Measurements from ENCODE around the gene SBK2.

Gene SBK2

DNA sequence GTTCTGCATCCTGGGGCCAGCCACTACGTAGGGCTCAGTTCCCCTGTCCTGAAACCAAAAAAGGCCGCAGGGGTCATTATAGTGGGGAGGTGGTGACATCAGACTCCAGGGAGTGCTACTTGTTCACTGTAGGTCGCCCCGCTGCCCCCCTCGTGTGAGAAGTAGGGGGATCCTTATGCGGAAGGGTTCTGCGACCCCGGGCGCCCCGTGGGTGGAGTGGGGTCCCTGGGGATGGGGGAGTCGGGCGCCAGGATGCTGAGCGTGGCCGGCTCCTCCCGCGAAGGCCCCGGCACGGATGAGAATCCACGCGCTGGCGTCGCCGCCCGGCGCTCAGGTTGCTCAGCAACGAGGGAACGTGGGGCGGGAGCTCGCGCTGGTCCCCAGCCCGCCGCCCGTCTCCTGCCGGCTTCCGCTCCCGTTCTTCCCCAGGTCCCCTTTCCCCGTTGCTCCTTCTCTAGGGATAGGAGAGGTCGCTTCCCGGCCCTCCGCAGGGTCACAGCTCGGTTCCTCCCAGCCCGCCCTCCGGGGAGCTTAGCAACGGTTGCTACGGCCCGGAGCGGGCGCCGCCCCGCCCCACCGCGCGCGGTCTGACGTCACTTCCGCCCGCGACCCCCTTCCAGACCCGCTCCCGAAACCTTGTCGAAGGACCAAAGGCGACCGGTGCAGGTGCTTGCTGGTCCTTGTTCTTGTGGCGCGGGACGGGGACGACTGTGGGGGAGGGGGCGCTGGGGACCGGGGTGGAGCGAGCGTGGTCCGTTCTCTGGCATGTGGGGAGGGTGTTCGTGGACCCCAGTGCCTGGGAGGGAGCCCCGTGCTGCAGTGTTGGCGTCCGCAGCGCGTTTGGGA is 52.1 kb downstream of the SBK2 start, which contains the start of gene NAT14:
NAT14 (plus strand) TSS at position 596 of the 846 bp plus-strand sequence. CDS start 521 bp downstream, outside the sequence.
- DNase-seq: peak; percentile 47 to 79

DNA sequence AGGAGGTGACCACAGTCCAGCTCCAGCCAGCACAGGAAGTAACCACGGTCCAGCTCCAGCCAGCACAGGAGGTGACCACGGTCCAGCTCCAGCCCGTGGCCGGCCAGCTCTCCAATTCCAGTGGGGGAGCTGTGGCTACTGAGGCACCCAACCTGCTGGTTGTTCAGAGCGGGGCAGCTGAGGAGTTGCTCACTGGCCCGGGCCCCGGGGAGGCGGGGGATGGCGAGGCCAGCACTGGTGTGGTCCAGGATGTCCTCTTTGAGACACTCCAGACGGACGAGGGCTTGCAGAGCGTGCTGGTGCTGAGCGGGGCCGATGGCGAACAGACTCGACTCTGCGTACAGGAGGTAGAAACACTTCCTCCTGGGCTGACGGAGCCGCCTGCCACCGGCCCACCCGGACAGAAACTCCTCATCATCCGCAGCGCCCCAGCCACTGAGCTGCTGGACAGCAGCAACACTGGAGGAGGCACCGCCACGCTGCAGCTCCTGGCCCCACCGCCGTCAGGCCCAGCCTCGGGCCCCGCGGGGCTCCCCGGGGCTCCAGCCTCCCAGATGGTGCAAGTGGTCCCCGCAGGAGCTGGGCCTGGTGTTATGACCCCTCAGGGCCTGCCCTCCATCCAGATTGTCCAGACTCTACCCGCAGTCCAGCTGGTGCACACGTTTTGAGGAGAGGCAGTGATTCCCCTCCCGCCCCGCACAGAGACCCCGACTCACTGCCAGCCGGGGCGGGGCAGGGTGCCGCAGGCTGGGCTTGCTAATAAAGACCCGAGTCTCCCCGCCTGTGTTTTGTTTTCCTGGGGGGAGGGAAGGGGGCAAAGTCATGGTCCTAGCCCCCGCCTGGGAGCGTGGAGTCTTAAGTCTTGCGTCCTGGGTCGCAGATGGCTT is 53.0 kb downstream of the SBK2 start:
- no peak for DNase-seq

DNA sequence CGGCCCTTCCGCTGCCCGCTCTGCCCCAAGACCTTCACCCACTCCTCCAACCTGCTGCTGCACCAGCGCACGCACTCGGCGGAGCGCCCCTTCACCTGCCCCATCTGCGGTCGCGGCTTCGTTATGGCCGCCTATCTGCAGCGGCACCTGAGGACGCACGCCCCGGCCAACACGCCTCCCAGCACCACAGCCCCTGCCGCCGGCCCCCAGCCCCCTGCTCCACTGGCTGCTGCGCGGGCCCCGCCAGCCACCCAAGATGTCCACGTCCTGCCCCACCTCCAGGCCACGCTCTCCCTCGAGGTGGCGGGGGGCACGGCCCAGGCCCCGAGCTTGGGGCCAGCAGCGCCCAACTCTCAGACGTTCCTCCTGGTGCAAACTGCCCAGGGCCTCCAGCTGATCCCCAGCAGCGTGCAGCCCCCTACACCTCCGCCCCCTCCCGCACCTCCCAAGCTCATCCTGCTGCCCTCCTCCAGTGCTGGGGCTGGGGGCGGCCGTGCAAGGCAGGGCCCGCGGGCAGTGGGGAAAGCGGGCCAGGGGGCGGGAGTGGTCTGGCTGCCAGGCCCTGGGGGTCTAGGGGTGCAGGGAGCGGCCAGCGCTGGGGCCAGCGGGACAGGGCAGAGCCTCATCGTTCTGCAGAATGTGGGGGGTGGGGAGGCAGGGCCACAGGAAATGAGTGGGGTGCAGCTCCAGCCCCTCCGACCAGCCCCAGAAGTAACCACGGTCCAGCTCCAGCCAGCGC is 53.8 kb downstream of the SBK2 start:
- DNase-seq: no peak

DNA sequence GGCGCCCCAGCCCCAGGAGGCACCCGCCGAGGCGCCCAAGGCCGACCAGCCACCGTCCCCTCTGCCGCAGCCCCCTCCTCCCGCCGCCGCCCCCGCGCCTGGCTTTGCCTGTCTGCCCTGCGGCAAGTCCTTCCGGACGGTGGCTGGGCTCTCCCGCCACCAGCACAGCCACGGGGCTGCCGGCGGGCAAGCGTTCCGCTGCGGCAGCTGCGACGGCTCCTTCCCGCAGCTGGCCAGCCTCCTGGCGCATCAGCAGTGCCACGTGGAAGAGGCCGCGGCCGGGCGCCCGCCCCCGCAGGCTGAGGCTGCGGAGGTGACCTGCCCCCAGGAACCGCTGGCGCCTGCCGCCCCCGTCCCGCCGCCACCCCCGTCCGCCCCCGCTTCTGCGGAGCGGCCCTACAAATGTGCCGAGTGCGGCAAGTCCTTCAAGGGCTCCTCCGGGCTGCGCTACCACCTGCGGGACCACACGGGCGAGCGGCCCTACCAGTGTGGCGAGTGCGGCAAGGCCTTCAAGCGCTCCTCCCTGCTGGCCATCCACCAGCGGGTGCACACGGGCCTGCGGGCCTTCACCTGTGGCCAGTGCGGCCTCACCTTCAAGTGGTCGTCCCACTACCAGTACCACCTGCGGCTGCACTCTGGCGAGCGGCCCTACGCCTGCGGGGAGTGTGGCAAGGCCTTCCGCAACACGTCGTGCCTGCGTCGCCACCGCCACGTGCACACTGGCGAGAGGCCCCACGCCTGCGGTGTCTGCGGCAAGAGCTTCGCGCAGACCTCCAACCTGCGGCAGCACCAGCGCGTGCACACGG is 54.6 kb downstream of the SBK2 start:
- no peak for DNase-seq

DNA sequence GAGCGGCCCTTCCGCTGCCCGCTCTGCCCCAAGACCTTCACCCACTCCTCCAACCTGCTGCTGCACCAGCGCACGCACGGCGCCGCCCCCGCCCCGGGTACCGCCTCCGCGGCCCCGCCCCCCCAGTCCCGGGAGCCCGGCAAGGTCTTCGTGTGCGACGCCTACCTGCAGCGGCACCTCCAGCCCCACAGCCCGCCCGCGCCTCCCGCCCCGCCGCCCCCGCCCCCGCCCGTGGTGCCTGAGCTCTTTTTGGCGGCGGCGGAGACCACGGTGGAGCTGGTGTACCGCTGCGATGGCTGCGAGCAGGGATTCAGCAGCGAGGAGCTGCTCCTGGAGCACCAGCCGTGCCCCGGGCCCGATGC is 55.2 kb downstream of the SBK2 start:
- no peak for DNase-seq

DNA sequence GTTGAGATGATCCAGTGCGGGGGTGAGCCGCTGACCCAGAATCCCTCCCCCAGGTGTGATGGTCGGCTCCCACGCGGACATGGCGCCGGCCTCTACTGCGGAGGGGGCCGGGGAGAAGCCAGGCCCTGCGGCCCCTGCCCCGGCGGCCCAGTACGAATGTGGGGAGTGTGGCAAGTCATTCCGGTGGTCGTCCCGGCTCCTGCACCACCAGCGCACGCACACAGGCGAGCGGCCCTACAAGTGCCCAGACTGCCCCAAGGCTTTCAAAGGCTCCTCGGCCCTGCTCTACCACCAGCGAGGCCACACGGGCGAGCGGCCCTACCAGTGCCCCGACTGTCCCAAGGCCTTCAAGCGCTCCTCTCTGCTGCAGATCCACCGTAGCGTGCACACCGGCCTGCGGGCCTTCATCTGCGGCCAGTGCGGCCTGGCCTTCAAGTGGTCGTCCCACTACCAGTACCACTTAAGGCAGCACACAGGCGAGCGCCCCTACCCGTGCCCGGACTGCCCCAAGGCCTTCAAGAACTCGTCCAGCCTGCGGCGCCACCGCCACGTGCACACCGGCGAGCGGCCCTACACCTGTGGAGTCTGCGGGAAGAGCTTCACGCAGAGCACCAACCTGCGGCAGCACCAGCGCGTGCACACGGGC is 55.7 kb downstream of the SBK2 start:
- DNase-seq: no peak

DNA sequence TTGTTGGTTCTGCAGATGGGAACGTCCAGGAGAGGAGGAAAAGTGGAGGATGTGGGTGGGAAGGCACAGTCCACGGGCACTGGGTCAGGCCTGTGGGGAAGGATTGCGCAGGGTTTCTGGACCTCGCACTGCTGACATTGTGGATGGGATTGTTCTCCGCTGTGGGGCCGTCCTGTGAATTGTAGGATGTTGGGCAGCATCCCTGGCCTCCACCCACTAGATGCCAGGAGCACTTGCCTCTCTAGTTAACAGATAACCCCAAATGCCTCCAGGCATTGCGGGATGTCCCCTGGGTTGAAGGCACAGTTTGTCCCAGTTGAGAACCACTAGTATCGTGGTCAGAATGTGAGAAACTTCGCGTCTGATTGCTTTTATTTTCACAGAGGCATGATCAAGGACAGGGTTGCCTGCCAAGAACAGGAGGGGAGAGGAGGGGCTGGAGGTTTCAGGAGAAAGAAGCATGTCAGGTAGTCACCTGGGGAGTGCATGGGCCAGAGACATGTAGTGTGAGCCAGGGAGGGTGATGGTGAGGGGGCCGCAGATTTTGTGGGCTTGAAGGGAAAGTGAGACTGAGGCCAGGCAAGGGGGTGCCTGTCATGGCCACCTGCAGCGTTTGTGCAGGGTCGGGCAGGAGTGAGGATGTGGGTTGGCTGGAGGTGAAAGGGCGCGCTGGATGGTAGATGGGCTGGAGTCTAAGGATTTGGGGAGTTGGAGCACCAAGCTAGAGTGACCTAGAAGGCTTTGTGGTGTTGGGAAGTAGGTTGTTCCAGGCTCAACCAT is 57.3 kb downstream of the SBK2 start:
- no peak for DNase-seq

DNA sequence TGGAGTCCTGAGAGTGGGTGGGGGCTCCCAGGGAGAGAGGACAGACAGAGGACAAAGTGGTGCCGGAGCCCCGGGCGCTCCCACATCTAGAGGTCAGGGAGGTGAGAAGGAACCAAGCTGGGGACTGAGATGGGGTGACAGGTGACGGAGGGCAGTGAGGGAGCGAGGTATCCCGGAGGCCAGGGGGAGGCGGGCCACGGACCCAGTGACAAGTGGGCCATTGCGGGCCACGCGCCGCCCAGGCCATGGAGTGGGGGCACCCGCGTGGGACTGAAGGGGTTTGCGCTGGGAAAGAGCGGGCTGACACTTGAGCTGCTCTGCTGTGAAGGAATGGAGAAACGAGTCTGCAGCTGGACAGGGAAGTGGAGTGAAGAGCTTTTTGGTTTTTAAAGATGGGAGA is 57.9 kb downstream of the SBK2 start:
- no peak for DNase-seq
